Stimulated activated CD4-positive, alpha-beta T cell treated with anti-CD3 and anti-CD28 coated beads, Interleukin-12 subunit alpha, Interleukin-12 subunit beta, amount 100 ng/mL, for 48 hours (primary cell): ENCODE results near the gene PLCG1.

Source experiments
- DNase-seq, 3 donors: peaks; one replicate each; pipeline ENCODE4 v3.0.0-alpha.2; 2020; ENCODE audit warnings: low read depth in 2 of 3, low spot score in 1 of 3

Gene PLCG1

GRCh38 chr20:41142245-41142644, 4.9 kb downstream of the PLCG1 start:
- DNase-seq, result no peak

GRCh38 chr20:41142919-41143318, 5.6 kb downstream of the PLCG1 start:
- no peak for DNase-seq

- no peak for DNase-seq
Observed at GRCh38 chr20:41143354-41143753, 6.0 kb downstream of the PLCG1 start.

GRCh38 chr20:41145317-41145716, 8.0 kb downstream of the PLCG1 start:
- no peak for DNase-seq

GRCh38 chr20:41145821-41146620, 8.7 kb downstream of the PLCG1 start:
- no peak for DNase-seq

GRCh38 chr20:41147767-41148191, 10.4 kb downstream of the PLCG1 start:
- DNase-seq, result no peak

GRCh38 chr20:41148942-41149341, 11.6 kb downstream of the PLCG1 start:
- DNase-seq, result no peak

- no peak for DNase-seq
Observed at GRCh38 chr20:41150664-41151063, 13.3 kb downstream of the PLCG1 start.

GRCh38 chr20:41151134-41151869, 14.0 kb downstream of the PLCG1 start:
- no peak for DNase-seq

- no peak for DNase-seq
Observed at GRCh38 chr20:41152108-41152757, 14.9 kb downstream of the PLCG1 start.

- DNase-seq, result no peak
Observed at GRCh38 chr20:41154436-41155176, 17.3 kb downstream of the PLCG1 start.

- DNase-seq, result no peak
Observed at GRCh38 chr20:41155261-41155660, 17.9 kb downstream of the PLCG1 start.

GRCh38 chr20:41158082-41158625, 20.8 kb downstream of the PLCG1 start:
- no peak for DNase-seq

GRCh38 chr20:41159547-41159946, 22.2 kb downstream of the PLCG1 start:
- DNase-seq, result no peak

- no peak for DNase-seq
Observed at GRCh38 chr20:41160686-41161085, 23.3 kb downstream of the PLCG1 start.

- DNase-seq, result no peak
Observed at GRCh38 chr20:41161886-41162285, 24.5 kb downstream of the PLCG1 start.

- no peak for DNase-seq
Observed at GRCh38 chr20:41162396-41162795, 25.1 kb downstream of the PLCG1 start.

GRCh38 chr20:41163821-41164220, 26.5 kb downstream of the PLCG1 start:
- no peak for DNase-seq

- DNase-seq, result no peak
Observed at GRCh38 chr20:41165001-41165882, 27.9 kb downstream of the PLCG1 start.
